Tongue (tissue), 2 donors: ENCODE results near the gene POC1A. TPM values are rescaled to one million over a fixed set of nuclear protein-coding genes. Genes with fewer than 3 reads are reported as not detected.
"Not testable (repeated sequence)": the region's sequence is repeated elsewhere in the genome, so short reads cannot be mapped to it uniquely, and the experiment has no call there.

Experiments
- DNase-seq: peaks from one replicate; pipeline ENCODE4 v3.0.0-alpha.2; 2015
- total RNA-seq: library from RNA; depleted of rRNA; stranded (reverse); fragments of >200 nt; gene quantifications from one replicate; pipeline ENCODE4 v1.2.3, GENCODE V29; 2014

The POC1A gene
- total RNA-seq, 1 donor from 2014 or later: 4.5 TPM

GRCh38 chr3:52044869-52045619 is 109.2 kb downstream of the POC1A start:
- no peak for DNase-seq

- DNase-seq: no peak
Measured at GRCh38 chr3:52043750-52044149, 110.5 kb downstream of the POC1A start.

GRCh38 chr3:52043039-52043438 is 111.2 kb downstream of the POC1A start:
- DNase-seq: not testable (repeated sequence)

- DNase-seq: peak; percentile 37
Measured at GRCh38 chr3:52041118-52041731, 113.0 kb downstream of the POC1A start.

- DNase-seq: no peak
Measured at GRCh38 chr3:52040600-52040999, 113.6 kb downstream of the POC1A start.

- peak; percentile 81 for DNase-seq
Measured at GRCh38 chr3:52039846-52040245, 114.4 kb downstream of the POC1A start.

GRCh38 chr3:52039426-52039825 is 114.8 kb downstream of the POC1A start:
- no peak for DNase-seq

GRCh38 chr3:52038227-52038626 is 116.0 kb downstream of the POC1A start:
- no peak for DNase-seq

GRCh38 chr3:52037291-52037690 is 116.9 kb downstream of the POC1A start:
- no peak for DNase-seq

GRCh38 chr3:52036829-52037228 is 117.4 kb downstream of the POC1A start:
- no peak for DNase-seq

GRCh38 chr3:52036222-52036694 is 118.0 kb downstream of the POC1A start:
- peak; percentile 21 for DNase-seq

- no peak for DNase-seq
Measured at GRCh38 chr3:52034651-52035050, 119.6 kb downstream of the POC1A start.

GRCh38 chr3:52034212-52034611 is 120.0 kb downstream of the POC1A start:
- no peak for DNase-seq

GRCh38 chr3:52033748-52034147 is 120.5 kb downstream of the POC1A start:
- not testable (repeated sequence) for DNase-seq

GRCh38 chr3:52032702-52033408 is 121.4 kb downstream of the POC1A start:
- DNase-seq: peak; percentile 54

- no peak for DNase-seq
Measured at GRCh38 chr3:52031896-52032295, 122.3 kb downstream of the POC1A start.

- DNase-seq: no peak
Measured at GRCh38 chr3:52030714-52031310, 123.4 kb downstream of the POC1A start.

- no peak for DNase-seq
Measured at GRCh38 chr3:52029535-52029934, 124.7 kb downstream of the POC1A start.

GRCh38 chr3:52029053-52029452 is 125.2 kb downstream of the POC1A start:
- DNase-seq: no peak

GRCh38 chr3:52028572-52028971 is 125.7 kb downstream of the POC1A start:
- DNase-seq: peak; percentile 62

GRCh38 chr3:52026041-52026440 is 128.2 kb downstream of the POC1A start:
- peak; percentile 92 for DNase-seq

GRCh38 chr3:52025453-52025852 is 128.8 kb downstream of the POC1A start:
- no peak for DNase-seq
